H1 (cell line): ENCODE measurements around the gene SLC43A1. TPM values are rescaled to one million over a fixed set of nuclear protein-coding genes. Genes with fewer than 3 reads are reported as not detected.

Experiments
- CTCF ChIA-PET: fragments of 300-600 bp; sonication (Branson Sonifier 250); formaldehyde crosslinking; loops from one replicate; lab custom pipeline; 2021; ENCODE audit not compliant: partially characterized antibody; lab: Charles Lee
- POLR2A ChIA-PET: fragments of 300-600 bp; sonication (Branson Sonifier 250); formaldehyde crosslinking; loops from one replicate; lab custom pipeline; 2021; ENCODE audit warnings: inconsistent platforms; ENCODE audit not compliant: partially characterized antibody; lab: Charles Lee
- DNase-seq, 2 experiments: peaks; one replicate each; pipeline versions ENCODE4 v3.0.0 to v3.0.0-alpha.2; 2010 to 2022; ENCODE audit warnings: low spot score in 2 of 2, low read depth in 1 of 2, mixed read lengths in 1 of 2
- FAIRE-seq: peaks from 2 replicates; lab custom pipeline; 2011; peaks lifted over from hg19 to GRCh38; lab: Jason Lieb, UNC
- H2AFZ ChIP-seq: 2 replicates; pipeline ENCODE4 v1.8.1; 2012; ENCODE audit warnings: low read length, inconsistent platforms
- H2AK5ac ChIP-seq: 2 replicates; pipeline ENCODE4 v1.6.1; 2013; ENCODE audit warnings: low read depth, low read length
- H2BK120ac ChIP-seq: replicated peaks from 2 replicates; pipeline ENCODE3; 2013; ENCODE audit warnings: low read depth, low read length, inconsistent platforms
- H2BK12ac ChIP-seq: 2 replicates; pipeline ENCODE4 v1.6.1; 2013; ENCODE audit warnings: low read depth, low read length
- H2BK15ac ChIP-seq: 2 replicates; pipeline ENCODE4 v1.6.1; 2013; ENCODE audit warnings: low read length
- H2BK20ac ChIP-seq: 2 replicates; pipeline ENCODE4 v1.6.1; 2013; ENCODE audit warnings: low read length
- H2BK5ac ChIP-seq: 2 replicates; pipeline ENCODE4 v1.6.1; 2013; ENCODE audit warnings: low read depth, low read length
- H3K14ac ChIP-seq: 2 replicates; pipeline ENCODE4 v1.6.1; 2013; ENCODE audit warnings: inconsistent platforms; ENCODE audit not compliant: insufficient read length
- H3K18ac ChIP-seq: 2 replicates; pipeline ENCODE4 v1.6.1; 2013; ENCODE audit warnings: low read length; ENCODE audit errors: extremely low read depth
- H3K23ac ChIP-seq: 2 replicates; pipeline ENCODE4 v1.6.1; 2013; ENCODE audit warnings: inconsistent platforms; ENCODE audit not compliant: insufficient read length
- H3K23me2 ChIP-seq: 2 replicates; pipeline ENCODE4 v1.6.1; 2013; ENCODE audit warnings: low read depth, low read length
- H3K27ac ChIP-seq: 2 replicates; pipeline ENCODE4 v1.6.1; 2011; ENCODE audit warnings: low read depth, low read length, inconsistent platforms
- H3K27me3 ChIP-seq, 4 experiments: replicated peaks in 1 of 4; 1 replicate in 1 of 4; 2 replicates in 3 of 4; pipeline versions ENCODE4 v1.6.1 to v1.8.1; 2011 to 2013; ENCODE audit warnings: low read length in 3 of 4, mild to moderate bottlenecking in 3 of 4, inconsistent platforms in 2 of 4, mixed read lengths in 2 of 4, moderate library complexity in 1 of 4; ENCODE audit not compliant: control insufficient read depth in 3 of 4, insufficient read depth in 3 of 4; ENCODE audit errors: extremely low read depth in 1 of 4
- H3K36me3 ChIP-seq, 4 experiments: 2 replicates each; pipeline versions ENCODE4 v1.6.1 to v1.8.1; 2011 to 2013; ENCODE audit warnings: mild to moderate bottlenecking in 4 of 4, low read length in 3 of 4, moderate library complexity in 2 of 4, control low read depth in 1 of 4, inconsistent platforms in 1 of 4; ENCODE audit not compliant: insufficient read depth in 4 of 4, control insufficient read depth in 2 of 4
- H3K4ac ChIP-seq: replicated peaks from 2 replicates; pipeline ENCODE3; 2013; ENCODE audit warnings: low read length, low read depth, mixed read lengths, inconsistent platforms; ENCODE audit not compliant: insufficient read length
- H3K4me1 ChIP-seq, 4 experiments: replicated peaks in 1 of 4; 1 replicate in 1 of 4; 2 replicates in 3 of 4; pipeline versions ENCODE4 v1.6.1 to v1.8.1; 2011 to 2013; ENCODE audit warnings: low read length in 3 of 4, inconsistent platforms in 2 of 4, mixed read lengths in 1 of 4; ENCODE audit not compliant: insufficient read depth in 4 of 4, control insufficient read depth in 3 of 4
- H3K4me2 ChIP-seq, 2 experiments: 2 replicates each; pipeline versions ENCODE4 v1.6.1 to v1.8.1; 2011 to 2013; ENCODE audit warnings: low read depth in 2 of 2, low read length in 2 of 2, control low read depth in 1 of 2, inconsistent platforms in 1 of 2, mild to moderate bottlenecking in 1 of 2; ENCODE audit not compliant: insufficient read depth in 1 of 2
- H3K4me3 ChIP-seq, 4 experiments: fragments of 200-600, 300-600 bp in 1 of 4; sonication (generic), shearing (Covaris generic), sonication (Bioruptor Twin) in 1 of 4; 2 replicates each; pipeline versions ENCODE4 v1.5.1 to v1.8.1; 2011 to 2016; ENCODE audit warnings: low read length in 4 of 4, low read depth in 3 of 4, control low read depth in 2 of 4, inconsistent platforms in 2 of 4, mild to moderate bottlenecking in 2 of 4, mixed read lengths in 1 of 4, moderate library complexity in 1 of 4; ENCODE audit not compliant: insufficient read depth in 2 of 4; ENCODE audit errors: extremely low read depth in 1 of 4
- H3K56ac ChIP-seq: replicated peaks from 2 replicates; pipeline ENCODE3; 2013; ENCODE audit warnings: low read depth, mild to moderate bottlenecking, mixed read lengths, low read length, inconsistent platforms; ENCODE audit not compliant: insufficient read length
- H3K79me1 ChIP-seq: 2 replicates; pipeline ENCODE4 v1.6.1; 2013; ENCODE audit warnings: low read depth, low read length, control low read depth
- H3K79me2 ChIP-seq, 2 experiments: 2 replicates each; pipeline versions ENCODE4 v1.6.1 to v1.8.1; 2012 to 2013; ENCODE audit warnings: low read length in 2 of 2, mild to moderate bottlenecking in 2 of 2, inconsistent platforms in 1 of 2; ENCODE audit not compliant: insufficient read depth in 2 of 2, control insufficient read depth in 1 of 2
- H3K9ac ChIP-seq, 4 experiments: replicated peaks in 1 of 4; 1 replicate in 1 of 4; 2 replicates in 3 of 4; pipeline versions ENCODE4 v1.6.1 to v1.8.1; 2011 to 2013; ENCODE audit warnings: low read depth in 3 of 4, low read length in 3 of 4, control low read depth in 2 of 4, mild to moderate bottlenecking in 2 of 4, moderate library complexity in 2 of 4, inconsistent platforms in 1 of 4; ENCODE audit errors: extremely low read depth in 1 of 4
- H3K9me3 ChIP-seq, 2 experiments: 2 replicates each; pipeline versions ENCODE4 v1.6.1 to v1.8.1; 2012 to 2013; ENCODE audit warnings: mild to moderate bottlenecking in 2 of 2, moderate library complexity in 2 of 2, control low read depth in 1 of 2, inconsistent platforms in 1 of 2, low read depth in 1 of 2, low read length in 1 of 2, mixed read lengths in 1 of 2; ENCODE audit not compliant: insufficient read depth in 2 of 2
- H4K20me1 ChIP-seq, 2 experiments: replicated peaks in 1 of 2; 2 replicates each; pipeline versions ENCODE3 to v1.8.1; 2011 to 2013; ENCODE audit warnings: inconsistent platforms in 2 of 2, low read length in 2 of 2, mild to moderate bottlenecking in 1 of 2; ENCODE audit not compliant: insufficient read depth in 2 of 2, control insufficient read depth in 1 of 2
- H4K5ac ChIP-seq: 2 replicates; pipeline ENCODE4 v1.6.1; 2013; ENCODE audit warnings: low read length, low read depth, mixed read lengths, inconsistent platforms; ENCODE audit not compliant: insufficient read length
- H4K8ac ChIP-seq: 2 replicates; pipeline ENCODE4 v1.8.0; 2013; ENCODE audit warnings: mild to moderate bottlenecking, moderate library complexity, low read length, inconsistent platforms; ENCODE audit not compliant: insufficient read depth; ENCODE audit errors: extremely low read depth
- H4K91ac ChIP-seq: replicated peaks from 2 replicates; pipeline ENCODE3; 2013; ENCODE audit warnings: low read length, mixed read lengths, inconsistent platforms; ENCODE audit not compliant: insufficient read length
- CHD2 ChIP-seq: IDR thresholded peaks from 2 replicates; pipeline ENCODE4 v1.6.1; 2012; ENCODE audit warnings: low read length, improper control_type of control experiment
- POLR2A ChIP-seq, 2 experiments: IDR thresholded peaks; 1 replicate in 1 of 2; 2 replicates in 1 of 2; pipeline ENCODE4 v1.6.1; 2011; ENCODE audit warnings: low read depth in 2 of 2, low read length in 2 of 2, mild to moderate bottlenecking in 2 of 2; ENCODE audit errors: control extremely low read depth in 1 of 2
- POLR2AphosphoS5 ChIP-seq: IDR thresholded peaks from 2 replicates; pipeline ENCODE4 v1.6.1; 2011; ENCODE audit warnings: low read depth, low read length
- SIN3A ChIP-seq, 2 experiments: IDR thresholded peaks in 1 of 2; conservative IDR thresholded peaks in 1 of 2; 2 replicates each; pipeline ENCODE4 v1.6.1; 2011 to 2012; ENCODE audit warnings: low read length in 2 of 2, improper control_type of control experiment in 1 of 2, low read depth in 1 of 2, mild to moderate bottlenecking in 1 of 2
- TAF7 ChIP-seq: optimal IDR thresholded peaks from 2 replicates; pipeline ENCODE3; 2011; ENCODE audit warnings: low read depth, mild to moderate bottlenecking, inconsistent platforms, low read length, moderate library complexity, borderline replicate concordance
- WGBS, 2 experiments: shearing (Covaris generic) in 1 of 2; methylation state at CpG; one replicate each; pipeline versions ENCODE4 v1.1.6 to v1.1.7; 2013 to 2015; ENCODE audit warnings: low lambda C conversion rate in 2 of 2, mixed read lengths in 2 of 2, inconsistent platforms in 1 of 2, low coverage in 1 of 2, missing lambda C conversion rate in 1 of 2; ENCODE audit not compliant: insufficient replicate concordance in 2 of 2, insufficient coverage in 1 of 2, insufficient read length in 1 of 2; ENCODE audit errors: extremely low coverage in 1 of 2, missing lambda C conversion rate in 1 of 2; 5-methylcytosine and 5-hydroxymethylcytosine counted together
- polyA plus RNA-seq, 7 experiments: library from polyadenylated mRNA; depleted of rRNA in 3 of 7; stranded (reverse) in 5 of 7; unstranded in 2 of 7; fragments of >200 nt in 5 of 7; fragments of 200-250 nt in 2 of 7; gene quantifications; 1 replicate in 5 of 7; 2 replicates in 1 of 7; 4 replicates in 1 of 7; pipeline versions ENCODE4 v1.2.1 to v1.2.3, GENCODE V29; 2011 to 2013; ENCODE audit warnings: missing spikeins in 2 of 7, mixed read lengths in 2 of 7
- total RNA-seq: library from RNA; stranded (reverse); fragmentation: NEBNext Ultra II Directional; extraction: Animal tissue kit (Norgen Biotek cat#: 25700); gene quantifications from 2 replicates; pipeline ENCODE4 v1.2.1, GENCODE V29; 2021

Gene SLC43A1
- total and polyA plus RNA-seq, 2 of the 8 experiments (the other 6 are each of a cell fraction or from before 2014, with no cell fraction given), result 34.5 to 58.0 TPM

- FAIRE-seq, result no peak
Observed at GRCh38 chr11:57444362-57445121, 71.0 kb downstream of the SLC43A1 start.

More at GRCh38 chr11:57444362-57445121, 71.0 kb downstream of the SLC43A1 start:
- Histone ChIP-seq H2AFZ (no peak overlapping the region), H4K5ac (no peak overlapping the region), H3K4me1 (no peaks in the 10 kb centered on the region), H3K27ac (no peak overlapping the region), H2BK5ac (no peak overlapping the region), H4K8ac (no peak overlapping the region), H3K4me2 (no peak overlapping the region), H2BK120ac (no peak overlapping the region), H3K79me1 (no peaks in the 10 kb centered on the region), H3K23me2 (0 out of 2 replicates have a peak, but pooled peaks cover 2% of the 10 kb centered on the region), H4K91ac (no peak overlapping the region), H3K79me2 (no peaks in the 10 kb centered on the region), H3K27me3 (no peaks in the 10 kb centered on the region; a peak in 1 of 7 replicates), H3K4ac (no peak overlapping the region), H3K18ac (no peak overlapping the region), H4K20me1 (no peaks in the 10 kb centered on the region), H2BK12ac (no peak overlapping the region), H2AK5ac (no peak overlapping the region), H3K23ac (no peak overlapping the region), H3K9ac (no peak overlapping the region), H2BK20ac (no peak overlapping the region), H2BK15ac (no peak overlapping the region), H3K56ac (no peak overlapping the region), H3K14ac (no peak overlapping the region), H3K9me3 (no peaks in the 10 kb centered on the region), H3K36me3 (no peaks in the 10 kb centered on the region), H3K4me3 (no peak overlapping the region)
- WGBS, 2 experiments, result 90% methylated on average over 9 of the region's 9 CpGs; no CpG with 5 or more reads in 1 of the 2 experiments
- POLR2A ChIA-PET, result interaction anchor here (0.6 to 0.9 kb wide), 3 partner anchors 50 to 267 kb away, joined by 3 read pairs; no protein-coding TSS in a partner anchor
- no peak for TF ChIP-seq POLR2AphosphoS5
- TF ChIP-seq POLR2A (IDR thresholded peaks at IDR 0.05; ENCODE audit: control extremely low read depth in 1 of 2, low read depth in 2 of 2, low read length in 2 of 2), result no peak
- TF ChIP-seq TAF7, result no peak
- no peak for TF ChIP-seq CHD2
- no peak for TF ChIP-seq SIN3A (conservative IDR thresholded peaks at IDR 0.05 in 1 of 2, IDR thresholded peaks at IDR 0.05 in 1 of 2; ENCODE audit: low read depth in 1 of 2, low read length in 2 of 2)
- no peak for DNase-seq
- CTCF ChIA-PET, result interaction anchor here (0.7 to 12.5 kb wide), 4 partner anchors 14 to 119 kb away, joined by 4 to 97 read pairs (median 15); partner anchors contain the start of gene RTN4RL2
